HCT116 (cell line): Measurements from ENCODE around the gene STING1. TPM values are rescaled to one million over a fixed set of nuclear protein-coding genes. Genes with fewer than 3 reads are reported as not detected.

Source experiments
- ATAC-seq: fragments of 200-7000 bp; cut with Tn5 transposase; 2 replicates; pipeline ENCODE4 v1.9.1; 2020; ENCODE audit warnings: mild to moderate bottlenecking, moderate library complexity
- BruUV-seq: library from RNA; stranded (reverse); fragments of 400-500 nt; replicated peaks from 2 replicates; lab custom pipeline; 2021; lab: Mats Ljungman, UMichigan
- CTCF ChIA-PET: fragments of 300-600 bp; sonication (Branson Sonifier 250); formaldehyde crosslinking; loops from one replicate; lab custom pipeline; 2021; ENCODE audit warnings: antibody characterized with exemption; lab: Charles Lee
- POLR2A ChIA-PET: fragments of 300-600, 350-600 bp; sonication (Branson Sonifier 250); formaldehyde crosslinking; loops from one replicate; lab custom pipeline; 2021; ENCODE audit warnings: antibody characterized with exemption; lab: Charles Lee
- RAD21 ChIA-PET, 2 experiments: fragments of 300-600 bp; sonication (Branson Sonifier 250); formaldehyde crosslinking; loops; one replicate each; lab custom pipeline; 2023; ENCODE audit warnings: low total read pairs in 2 of 2; ENCODE audit not compliant: uncharacterized antibody in 2 of 2, unreplicated experiment in 2 of 2, low non-redundant PET in 1 of 2; lab: Charles Lee
- DNase-seq: peaks from one replicate; pipeline ENCODE4 v3.0.0-alpha.2; 2010; ENCODE audit warnings: low read depth, low spot score
- H2AFZ ChIP-seq: fragments of 200-600 bp; shearing (Covaris generic), sonication (generic); 2 replicates; pipeline ENCODE4 v1.6.1; 2017; ENCODE audit warnings: low read depth, mixed run types, mixed read lengths, antibody characterized with exemption, low read length; ENCODE audit not compliant: poor library complexity, severe bottlenecking
- H3K27ac ChIP-seq: 2 replicates; pipeline ENCODE4 v1.5.1; 2012; ENCODE audit warnings: low read depth, low read length
- H3K27me3 ChIP-seq: fragments of 200-600 bp; sonication (generic); 2 replicates; pipeline ENCODE4 v1.6.1; 2016; ENCODE audit warnings: mixed run types, low read length, mixed read lengths; ENCODE audit not compliant: insufficient read depth
- H3K36me3 ChIP-seq, 2 experiments: fragments of 200-500 bp in 1 of 2; fragments of 200-600 bp in 1 of 2; sonication (Bioruptor generic) in 1 of 2; sonication (generic) in 1 of 2; 2 replicates each; pipeline versions ENCODE4 v1.5.1 to v1.6.1; 2014 to 2016; ENCODE audit warnings: low read length in 2 of 2, inconsistent platforms in 1 of 2, mixed read lengths in 1 of 2, mixed run types in 1 of 2; ENCODE audit not compliant: insufficient read depth in 2 of 2, control insufficient read depth in 1 of 2
- H3K4me1 ChIP-seq, 2 experiments: fragments of 200-600 bp in 1 of 2; sonication (generic) in 1 of 2; 2 replicates each; pipeline versions ENCODE4 v1.5.1 to v1.6.1; 2012 to 2017; ENCODE audit warnings: low read length in 2 of 2, inconsistent platforms in 1 of 2, mild to moderate bottlenecking in 1 of 2, mixed read lengths in 1 of 2, mixed run types in 1 of 2, moderate library complexity in 1 of 2; ENCODE audit not compliant: insufficient read depth in 2 of 2, control insufficient read depth in 1 of 2
- H3K4me2 ChIP-seq: fragments of 200-600 bp; sonication (generic); 2 replicates; pipeline ENCODE4 v1.6.1; 2017; ENCODE audit warnings: mixed run types, low read length, mixed read lengths
- H3K4me3 ChIP-seq, 2 experiments: fragments of 200-600 bp in 1 of 2; sonication (generic) in 1 of 2; replicated peaks in 1 of 2; 2 replicates each; pipeline ENCODE4 v1.5.1; 2011 to 2016; ENCODE audit warnings: low read length in 2 of 2, control low read depth in 1 of 2, low read depth in 1 of 2, mild to moderate bottlenecking in 1 of 2, mixed read lengths in 1 of 2, mixed run types in 1 of 2
- H3K79me2 ChIP-seq: fragments of 200-600 bp; sonication (generic); 2 replicates; pipeline ENCODE4 v1.6.1; 2017; ENCODE audit warnings: mild to moderate bottlenecking, mixed run types, low read length, moderate library complexity, mixed read lengths; ENCODE audit not compliant: insufficient read depth
- H3K9ac ChIP-seq: fragments of 200-600 bp; sonication (generic); 2 replicates; pipeline ENCODE4 v1.6.1; 2016; ENCODE audit warnings: low read length, mixed read lengths
- H3K9me2 ChIP-seq: fragments of 200-600 bp; sonication (generic), shearing (Covaris generic); 2 replicates; pipeline ENCODE4 v1.6.1; 2017; ENCODE audit warnings: mixed run types, mild to moderate bottlenecking, moderate library complexity; ENCODE audit not compliant: insufficient read depth
- H3K9me3 ChIP-seq, 2 experiments: fragments of 200-500 bp in 1 of 2; fragments of 200-600 bp in 1 of 2; sonication (Bioruptor generic) in 1 of 2; sonication (generic) in 1 of 2; 2 replicates each; pipeline ENCODE4 v1.6.1; 2014 to 2017; ENCODE audit warnings: low read length in 2 of 2, mixed read lengths in 2 of 2, inconsistent platforms in 1 of 2, low read depth in 1 of 2, mild to moderate bottlenecking in 1 of 2, mixed run types in 1 of 2, moderate library complexity in 1 of 2; ENCODE audit not compliant: control insufficient read depth in 1 of 2, insufficient read depth in 1 of 2
- H4K20me1 ChIP-seq: fragments of 200-600 bp; sonication (generic), shearing (Covaris generic); 2 replicates; pipeline ENCODE4 v1.6.1; 2017; ENCODE audit warnings: mixed run types, mild to moderate bottlenecking, moderate library complexity; ENCODE audit not compliant: insufficient read depth
- EGR1 ChIP-seq: IDR thresholded peaks from 2 replicates; pipeline ENCODE4 v1.6.1; 2012; ENCODE audit warnings: low read depth
- FOSL1 ChIP-seq: IDR thresholded peaks from 2 replicates; pipeline ENCODE4 v1.6.1; 2012; ENCODE audit warnings: low read depth
- POLR2AphosphoS5 ChIP-seq: IDR thresholded peaks from 2 replicates; pipeline ENCODE4 v1.6.1; 2011; ENCODE audit warnings: mild to moderate bottlenecking, low read depth, low read length, moderate library complexity
- RAD21 ChIP-seq: IDR thresholded peaks from 2 replicates; pipeline ENCODE4 v1.6.1; 2012; ENCODE audit warnings: low read depth, mild to moderate bottlenecking
- TCF7L2 ChIP-seq: IDR thresholded peaks from 2 replicates; pipeline ENCODE4 v1.7.0; 2011; ENCODE audit warnings: borderline replicate concordance, inconsistent platforms; ENCODE audit not compliant: insufficient read depth, insufficient read length; ENCODE audit errors: extremely low read depth
- ZNF274 ChIP-seq: fragments of 200-500 bp; sonication (Bioruptor generic); IDR thresholded peaks from 2 replicates; pipeline ENCODE4 v1.6.1; 2014; ENCODE audit warnings: mild to moderate bottlenecking, low read depth, low read length, inconsistent platforms
- intact Hi-C: fragments of 100-400 bp; cut with micrococcal nuclease; formaldehyde crosslinking; loops from 2 replicates; pipeline ENCODE4 v1.10.0; 2022
- total RNA-seq: library from RNA; stranded (reverse); gene quantifications from one replicate; pipeline ENCODE4 v1.2.1, GENCODE V29; 2021; ENCODE audit not compliant: unreplicated experiment
- TF ChIP-seq, protein P1 (sequence below): IDR thresholded peaks from 2 replicates; pipeline ENCODE4 v1.6.1; 2012
- TF ChIP-seq, protein P2 (sequence below): IDR thresholded peaks from 2 replicates; pipeline ENCODE4 v1.6.1; 2012; ENCODE audit warnings: low read depth
- TF ChIP-seq, protein P3 (sequence below), 3 experiments: fragments of 200-600 bp in 1 of 3; sonication (generic) in 1 of 3; IDR thresholded peaks in 2 of 3; conservative IDR thresholded peaks in 1 of 3; 2 replicates each; pipeline ENCODE4 v1.5.1; 2012 to 2017; ENCODE audit warnings: low read depth in 2 of 3, low read length in 2 of 3, antibody characterized with exemption in 1 of 3, borderline replicate concordance in 1 of 3, control low read depth in 1 of 3, mild to moderate bottlenecking in 1 of 3, mixed read lengths in 1 of 3, mixed run types in 1 of 3, moderate library complexity in 1 of 3; ENCODE audit not compliant: insufficient read depth in 1 of 3

STING1 gene
- total RNA-seq, 1 experiment from 2014 or later: 17.7 TPM

DNA sequence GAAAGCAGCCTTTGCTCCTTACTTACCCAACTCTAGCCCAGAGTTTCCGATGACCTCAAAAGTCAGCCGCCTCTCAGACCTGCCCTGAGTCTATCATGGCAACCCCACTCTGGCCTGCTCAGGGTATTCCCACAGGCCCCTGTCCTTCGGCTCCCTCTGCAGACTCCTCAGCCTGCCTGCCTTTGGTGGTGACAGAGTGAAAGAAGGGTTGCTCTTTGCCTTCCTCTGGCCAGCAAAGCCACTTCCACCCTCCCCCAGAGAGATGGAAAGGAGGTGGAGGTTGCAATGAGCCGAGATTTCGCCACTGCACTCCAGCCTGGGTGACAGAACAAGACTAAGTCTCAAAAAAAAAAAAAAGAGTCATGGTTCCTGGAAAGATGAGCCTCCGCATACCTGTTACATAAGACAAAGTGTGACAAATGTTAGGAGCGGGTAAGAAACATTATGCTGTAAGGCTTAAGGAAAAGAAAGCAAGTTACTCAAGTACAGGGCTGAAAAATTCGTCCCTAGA is 14.1 kb downstream of the STING1 start:
- RAD21 ChIA-PET: no interaction called here
- intact Hi-C loops: no loop called here
- Histone ChIP-seq H3K9me3 (no peaks in the 10 kb centered on the region), H2AFZ (no peak overlapping the region), H3K4me3 (no peak overlapping the region), H3K79me2 (no peaks in the 10 kb centered on the region), H3K27ac (no peak overlapping the region), H3K9ac (no peak overlapping the region), H3K4me1 (peaks cover 3 to 6% of the 10 kb centered on the region in 2 experiments; a peak in 2 of 4 replicates), H3K4me2 (no peak overlapping the region), H3K36me3 (no peaks in the 10 kb centered on the region), H3K9me2 (no peaks in the 10 kb centered on the region), H4K20me1 (no peaks in the 10 kb centered on the region), H3K27me3 (no peaks in the 10 kb centered on the region)
- peak; percentile 30 for TF ChIP-seq RAD21
- TF ChIP-seq, protein P1, sequence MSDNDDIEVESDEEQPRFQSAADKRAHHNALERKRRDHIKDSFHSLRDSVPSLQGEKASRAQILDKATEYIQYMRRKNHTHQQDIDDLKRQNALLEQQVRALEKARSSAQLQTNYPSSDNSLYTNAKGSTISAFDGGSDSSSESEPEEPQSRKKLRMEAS: no peak
- CTCF ChIA-PET: no interaction called here
- POLR2A ChIA-PET: no interaction called here
- ATAC-seq (peak; percentile 73), DNase-seq (no peak)
- no TSS peak for BruUV-seq

DNA sequence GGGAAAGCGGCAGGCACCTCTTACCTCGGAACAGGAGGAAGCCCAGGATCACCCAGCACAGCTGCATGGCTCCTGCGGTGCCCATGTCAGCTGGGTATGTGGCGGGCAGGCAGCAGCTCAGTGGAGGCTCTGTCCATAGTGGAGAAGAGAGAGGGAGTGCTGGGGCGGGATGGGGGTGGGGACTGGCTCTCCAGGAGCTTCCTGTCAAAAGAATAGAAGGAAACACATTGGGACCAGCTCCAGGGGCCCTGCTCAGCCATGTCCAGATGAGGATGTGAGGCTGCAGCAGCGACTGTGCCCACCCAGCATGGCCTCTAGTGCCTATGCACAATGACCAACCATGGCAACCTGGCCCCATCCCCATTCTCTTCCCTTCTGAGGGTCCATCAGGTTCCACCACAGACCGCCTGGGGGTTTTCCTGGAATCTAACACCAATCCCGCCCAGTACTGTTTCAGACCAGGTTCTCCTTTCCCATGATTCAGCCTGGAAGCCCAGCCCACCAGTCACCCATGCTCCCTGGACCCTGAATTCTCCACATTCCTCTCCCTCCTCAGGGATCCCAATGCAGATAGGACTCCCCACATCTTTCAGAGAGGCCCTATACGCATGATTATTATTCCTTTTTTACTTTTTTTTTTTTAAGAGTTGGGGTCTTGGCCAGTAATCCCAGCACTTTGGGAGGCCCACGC is 19.8 kb downstream of the STING1 start, which contains the start of gene ECSCR:
Gene ECSCR, minus strand, starts transcription at position 158 of the 691 bp plus-strand sequence. Its CDS starts 73 bp downstream, at position 85.
- ATAC-seq: no peak
- CTCF ChIA-PET: no interaction called here
- Histone ChIP-seq H3K27me3 (no peaks in the 10 kb centered on the region), H4K20me1 (no peaks in the 10 kb centered on the region), H3K4me1 (peaks cover 0 to 7% of the 10 kb centered on the region in 2 experiments; a peak in 1 of 4 replicates), H3K4me2 (no peak within 1 kb of the TSS), H3K9me3 (no peaks in the 10 kb centered on the region), H3K4me3 (no peak within 1 kb of the TSS), H3K9ac (no peak within 1 kb of the TSS), H3K9me2 (no peaks in the 10 kb centered on the region), H3K27ac (no peak within 1 kb of the TSS), H3K36me3 (no peaks in the 10 kb centered on the region), H2AFZ (no peak within 1 kb of the TSS), H3K79me2 (no peaks in the 10 kb centered on the region)
- POLR2A ChIA-PET: no interaction called here
- intact Hi-C loops: no loop called here
- no peak for DNase-seq
- RAD21 ChIA-PET: no interaction called here
- no TSS peak for BruUV-seq
- TF ChIP-seq, protein P2, sequence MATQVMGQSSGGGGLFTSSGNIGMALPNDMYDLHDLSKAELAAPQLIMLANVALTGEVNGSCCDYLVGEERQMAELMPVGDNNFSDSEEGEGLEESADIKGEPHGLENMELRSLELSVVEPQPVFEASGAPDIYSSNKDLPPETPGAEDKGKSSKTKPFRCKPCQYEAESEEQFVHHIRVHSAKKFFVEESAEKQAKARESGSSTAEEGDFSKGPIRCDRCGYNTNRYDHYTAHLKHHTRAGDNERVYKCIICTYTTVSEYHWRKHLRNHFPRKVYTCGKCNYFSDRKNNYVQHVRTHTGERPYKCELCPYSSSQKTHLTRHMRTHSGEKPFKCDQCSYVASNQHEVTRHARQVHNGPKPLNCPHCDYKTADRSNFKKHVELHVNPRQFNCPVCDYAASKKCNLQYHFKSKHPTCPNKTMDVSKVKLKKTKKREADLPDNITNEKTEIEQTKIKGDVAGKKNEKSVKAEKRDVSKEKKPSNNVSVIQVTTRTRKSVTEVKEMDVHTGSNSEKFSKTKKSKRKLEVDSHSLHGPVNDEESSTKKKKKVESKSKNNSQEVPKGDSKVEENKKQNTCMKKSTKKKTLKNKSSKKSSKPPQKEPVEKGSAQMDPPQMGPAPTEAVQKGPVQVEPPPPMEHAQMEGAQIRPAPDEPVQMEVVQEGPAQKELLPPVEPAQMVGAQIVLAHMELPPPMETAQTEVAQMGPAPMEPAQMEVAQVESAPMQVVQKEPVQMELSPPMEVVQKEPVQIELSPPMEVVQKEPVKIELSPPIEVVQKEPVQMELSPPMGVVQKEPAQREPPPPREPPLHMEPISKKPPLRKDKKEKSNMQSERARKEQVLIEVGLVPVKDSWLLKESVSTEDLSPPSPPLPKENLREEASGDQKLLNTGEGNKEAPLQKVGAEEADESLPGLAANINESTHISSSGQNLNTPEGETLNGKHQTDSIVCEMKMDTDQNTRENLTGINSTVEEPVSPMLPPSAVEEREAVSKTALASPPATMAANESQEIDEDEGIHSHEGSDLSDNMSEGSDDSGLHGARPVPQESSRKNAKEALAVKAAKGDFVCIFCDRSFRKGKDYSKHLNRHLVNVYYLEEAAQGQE: no peak
- no peak for TF ChIP-seq ZNF274
- TF ChIP-seq EGR1: no peak
- TF ChIP-seq, protein P3, sequence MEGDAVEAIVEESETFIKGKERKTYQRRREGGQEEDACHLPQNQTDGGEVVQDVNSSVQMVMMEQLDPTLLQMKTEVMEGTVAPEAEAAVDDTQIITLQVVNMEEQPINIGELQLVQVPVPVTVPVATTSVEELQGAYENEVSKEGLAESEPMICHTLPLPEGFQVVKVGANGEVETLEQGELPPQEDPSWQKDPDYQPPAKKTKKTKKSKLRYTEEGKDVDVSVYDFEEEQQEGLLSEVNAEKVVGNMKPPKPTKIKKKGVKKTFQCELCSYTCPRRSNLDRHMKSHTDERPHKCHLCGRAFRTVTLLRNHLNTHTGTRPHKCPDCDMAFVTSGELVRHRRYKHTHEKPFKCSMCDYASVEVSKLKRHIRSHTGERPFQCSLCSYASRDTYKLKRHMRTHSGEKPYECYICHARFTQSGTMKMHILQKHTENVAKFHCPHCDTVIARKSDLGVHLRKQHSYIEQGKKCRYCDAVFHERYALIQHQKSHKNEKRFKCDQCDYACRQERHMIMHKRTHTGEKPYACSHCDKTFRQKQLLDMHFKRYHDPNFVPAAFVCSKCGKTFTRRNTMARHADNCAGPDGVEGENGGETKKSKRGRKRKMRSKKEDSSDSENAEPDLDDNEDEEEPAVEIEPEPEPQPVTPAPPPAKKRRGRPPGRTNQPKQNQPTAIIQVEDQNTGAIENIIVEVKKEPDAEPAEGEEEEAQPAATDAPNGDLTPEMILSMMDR (IDR thresholded peaks at IDR 0.05 in 2 of 3, conservative IDR thresholded peaks at IDR 0.05 in 1 of 3; ENCODE audit: borderline replicate concordance in 1 of 3, insufficient read depth in 1 of 3, low read depth in 2 of 3, low read length in 2 of 3): no peak
- TF ChIP-seq, protein P1: no peak
- TF ChIP-seq FOSL1: no peak
- no peak for TF ChIP-seq TCF7L2
- TF ChIP-seq POLR2AphosphoS5: no peak
- TF ChIP-seq RAD21: no peak
